MCF 10A (cell line): Measurements from ENCODE around the gene KREMEN2. TPM values are rescaled to one million over a fixed set of nuclear protein-coding genes. Genes with fewer than 3 reads are reported as not detected.

ENCODE experiments used
- BruUV-seq: library from RNA; stranded (reverse); fragments of 400-500 nt; replicated peaks from 2 replicates; lab custom pipeline; 2021; lab: Mats Ljungman, UMichigan
- CTCF ChIA-PET: fragments of 300-600 bp; sonication (Branson Sonifier 250); formaldehyde crosslinking; extraction: SDS; loops from one replicate; lab custom pipeline; 2021; ENCODE audit warnings: antibody characterized with exemption, inconsistent platforms; lab: Yijun Ruan, JAX
- POLR2A ChIA-PET: fragments of 300-600, 350-650 bp; sonication (Branson Sonifier 250); formaldehyde crosslinking; extraction: SDS; loops from one replicate; lab custom pipeline; 2020; ENCODE audit warnings: antibody characterized with exemption, inconsistent platforms; lab: Yijun Ruan, JAX
- DNase-seq: peaks from one replicate; pipeline ENCODE4 v3.0.0-alpha.2; 2018; ENCODE audit not compliant: unreplicated experiment
- H3K27ac Mint-ChIP-seq: one replicate; pipeline ENCODE4 v1.8.0; 2022; ENCODE audit warnings: mild to moderate bottlenecking, low read depth, mixed read lengths; ENCODE audit not compliant: unreplicated experiment
- H3K27me3 Mint-ChIP-seq: one replicate; pipeline ENCODE4 v1.8.0; 2022; ENCODE audit warnings: mixed read lengths; ENCODE audit not compliant: insufficient read depth, unreplicated experiment
- H3K36me3 Mint-ChIP-seq: one replicate; pipeline ENCODE4 v1.8.0; 2022; ENCODE audit warnings: mild to moderate bottlenecking, moderate library complexity, mixed read lengths; ENCODE audit not compliant: insufficient read depth, unreplicated experiment
- H3K4me1 Mint-ChIP-seq: one replicate; pipeline ENCODE4 v1.8.0; 2022; ENCODE audit warnings: mixed read lengths; ENCODE audit not compliant: insufficient read depth, unreplicated experiment
- H3K4me3 Mint-ChIP-seq: one replicate; pipeline ENCODE4 v1.8.0; 2022; ENCODE audit warnings: mild to moderate bottlenecking, moderate library complexity, mixed read lengths; ENCODE audit not compliant: unreplicated experiment
- H3K9me3 Mint-ChIP-seq: one replicate; pipeline ENCODE4 v1.8.0; 2022; ENCODE audit warnings: mixed read lengths; ENCODE audit not compliant: unreplicated experiment
- intact Hi-C: fragments of 100-400 bp; cut with micrococcal nuclease; formaldehyde crosslinking; loops from 2 replicates; pipeline ENCODE4 v1.14.1; 2022
- total RNA-seq: library from RNA; stranded (reverse); gene quantifications from 2 replicates; pipeline ENCODE4 v1.2.3, GENCODE V29; 2022
- TF ChIP-seq, protein P1 (sequence below): fragments of 200-600 bp; IDR thresholded peaks from one replicate; pipeline ENCODE4 v1.8.0; 2022; ENCODE audit warnings: antibody characterized with exemption, mild to moderate bottlenecking; ENCODE audit not compliant: unreplicated experiment

The KREMEN2 gene
- total RNA-seq, 1 experiment from 2014 or later, result 0.42 TPM

DNA sequence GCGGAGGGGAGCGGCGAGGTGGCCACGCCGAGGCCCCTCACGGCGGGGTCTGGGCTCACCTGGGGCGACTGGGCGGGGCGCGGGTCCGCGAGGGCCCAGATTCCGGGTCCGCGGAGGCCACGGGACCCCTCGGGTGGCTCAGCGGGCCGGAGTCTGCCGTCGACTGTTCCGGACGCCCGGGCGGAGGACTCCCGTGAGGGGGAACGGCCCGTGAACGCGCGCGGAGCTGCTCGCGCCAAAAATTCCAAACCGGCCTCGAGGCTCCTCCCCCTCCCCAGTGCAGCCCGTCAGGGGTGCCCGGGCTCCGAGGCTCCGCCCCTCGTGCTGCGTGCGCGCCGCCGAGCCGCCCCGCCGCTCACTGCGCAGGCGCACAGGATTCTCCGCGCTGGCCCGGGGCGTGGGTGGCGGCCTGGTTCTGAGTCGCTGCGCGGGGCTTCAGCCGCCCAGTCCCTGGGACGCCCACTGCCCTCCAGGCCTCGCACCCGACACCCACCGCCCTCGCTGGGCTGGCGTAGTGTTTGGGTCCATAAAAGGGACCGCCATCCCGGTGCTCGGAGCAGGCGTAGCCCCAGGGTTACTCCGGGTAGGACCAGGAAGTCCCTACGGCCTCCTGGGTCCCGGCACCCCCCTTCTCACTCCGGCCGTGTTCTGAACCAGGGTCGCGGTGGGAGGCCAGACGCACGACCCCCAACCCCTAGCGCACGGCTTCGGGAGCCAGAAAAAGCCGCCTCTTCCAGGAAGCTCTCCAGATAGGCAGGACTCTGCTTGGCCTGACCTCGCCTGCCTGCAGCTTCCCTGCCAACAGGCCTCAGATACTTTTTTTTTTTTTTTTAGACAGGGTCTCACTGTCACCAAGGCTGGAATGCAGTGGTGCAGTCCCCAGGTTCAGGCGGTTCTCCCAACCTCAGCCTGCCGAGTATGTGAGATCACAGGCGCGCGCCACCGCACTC lies 16.4 kb downstream of the KREMEN2 start, which contains the start of gene PKMYT1:
TSS of gene PKMYT1 (minus strand) at position 220 of the 950 bp plus-strand sequence. CDS start 789 bp downstream, outside the sequence.
- DNase-seq, result peak; percentile 87
- POLR2A ChIA-PET, result interaction anchor here (0.6 to 2.5 kb wide), 9 partner anchors 9 to 1153 kb away, joined by 3 to 19 read pairs (median 5); partner anchors contain the start of genes KREMEN2, PAQR4 and TNFRSF12A
- no peak within 1 kb of the TSS for H3K27ac Mint-ChIP-seq
- H3K9me3 Mint-ChIP-seq, result no peaks in the 10 kb centered on the region
- intact Hi-C loops, result loop anchor here (1.0 to 5.0 kb wide), 2 partner anchors 11 to 53 kb away; partner anchors contain the start of gene PAQR4
- no peaks in the 10 kb centered on the region for H3K27me3 Mint-ChIP-seq
- H3K4me1 Mint-ChIP-seq, result peaks cover 6% of the 10 kb centered on the region
- H3K4me3 Mint-ChIP-seq, result peak within 1 kb of the TSS; percentile 73
- CTCF ChIA-PET, result interaction anchor here (0.6 to 1.1 kb wide), 6 partner anchors 42 to 60 kb away, joined by 3 to 5 read pairs (median 4); partner anchors contain the start of gene BICDL2
- TF ChIP-seq, protein P1, sequence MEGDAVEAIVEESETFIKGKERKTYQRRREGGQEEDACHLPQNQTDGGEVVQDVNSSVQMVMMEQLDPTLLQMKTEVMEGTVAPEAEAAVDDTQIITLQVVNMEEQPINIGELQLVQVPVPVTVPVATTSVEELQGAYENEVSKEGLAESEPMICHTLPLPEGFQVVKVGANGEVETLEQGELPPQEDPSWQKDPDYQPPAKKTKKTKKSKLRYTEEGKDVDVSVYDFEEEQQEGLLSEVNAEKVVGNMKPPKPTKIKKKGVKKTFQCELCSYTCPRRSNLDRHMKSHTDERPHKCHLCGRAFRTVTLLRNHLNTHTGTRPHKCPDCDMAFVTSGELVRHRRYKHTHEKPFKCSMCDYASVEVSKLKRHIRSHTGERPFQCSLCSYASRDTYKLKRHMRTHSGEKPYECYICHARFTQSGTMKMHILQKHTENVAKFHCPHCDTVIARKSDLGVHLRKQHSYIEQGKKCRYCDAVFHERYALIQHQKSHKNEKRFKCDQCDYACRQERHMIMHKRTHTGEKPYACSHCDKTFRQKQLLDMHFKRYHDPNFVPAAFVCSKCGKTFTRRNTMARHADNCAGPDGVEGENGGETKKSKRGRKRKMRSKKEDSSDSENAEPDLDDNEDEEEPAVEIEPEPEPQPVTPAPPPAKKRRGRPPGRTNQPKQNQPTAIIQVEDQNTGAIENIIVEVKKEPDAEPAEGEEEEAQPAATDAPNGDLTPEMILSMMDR, result no peak
- BruUV-seq, result TSS peak; percentile 83
- H3K36me3 Mint-ChIP-seq, result peaks cover 5% of the 10 kb centered on the region

GRCh38 chr16:2981177-2981898 lies 17.3 kb downstream of the KREMEN2 start:
- Mint-ChIP-seq H3K4me1 (peaks cover 6% of the 10 kb centered on the region), H3K9me3 (no peaks in the 10 kb centered on the region), H3K27me3 (no peaks in the 10 kb centered on the region), H3K27ac (no peak overlapping the region), H3K36me3 (peaks cover 5% of the 10 kb centered on the region), H3K4me3 (peak overlapping the region; percentile 73)
- DNase-seq, result no peak
- TF ChIP-seq, protein P1, result no peak
- ChIA-PET CTCF (interaction anchor here (0.6 to 1.1 kb wide), 6 partner anchors 9 to 56 kb away, joined by 3 to 5 read pairs (median 4); partner anchors contain the start of gene BICDL2), POLR2A (interaction anchor here (0.6 to 2.5 kb wide), 7 partner anchors 12 to 1656 kb away, joined by 3 to 19 read pairs (median 5); partner anchors contain the start of genes PAQR4 and TNFRSF12A)
- no TSS peak for BruUV-seq
- intact Hi-C loops, result loop anchor here (5.0 kb wide), 1 partner anchor 54 kb away; no protein-coding TSS in a partner anchor

GRCh38 chr16:2981899-2982250 lies 17.8 kb downstream of the KREMEN2 start:
- intact Hi-C loops, result loop anchor here (5.0 kb wide), 1 partner anchor 55 kb away; no protein-coding TSS in a partner anchor
- ChIA-PET CTCF (interaction anchor here (1.3 kb wide), 2 partner anchors 12 to 58 kb away, joined by 3 to 5 read pairs; partner anchors contain the start of gene PAQR4), POLR2A (interaction anchor here (0.7 to 2.5 kb wide), 6 partner anchors 10 to 1656 kb away, joined by 3 to 19 read pairs (median 4); partner anchors contain the start of genes PAQR4 and TNFRSF12A)
- TF ChIP-seq, protein P1, result no peak
- Mint-ChIP-seq H3K9me3 (no peaks in the 10 kb centered on the region), H3K4me1 (peaks cover 6% of the 10 kb centered on the region), H3K4me3 (peak overlapping the region; percentile 73), H3K27ac (no peak overlapping the region), H3K27me3 (no peaks in the 10 kb centered on the region), H3K36me3 (peaks cover 5% of the 10 kb centered on the region)
- no peak for DNase-seq
- no TSS peak for BruUV-seq
